Gastroesophageal sphincter (tissue), 3 donors: Measurements from ENCODE around the gene CBFB.

ENCODE experiments used
- EP300 ChIP-seq: sonication (generic); formaldehyde crosslinking; IDR thresholded peaks from one replicate; pipeline ENCODE4 v1.6.1; 2017; ENCODE audit warnings: antibody characterized with exemption, mild to moderate bottlenecking
- POLR2A ChIP-seq, 2 donors: fragments of 450-650 bp; IDR thresholded peaks; one replicate each; pipeline ENCODE4 v1.6.1; 2017; ENCODE audit warnings: antibody characterized with exemption in 2 of 2, mild to moderate bottlenecking in 2 of 2, moderate library complexity in 1 of 2
- POLR2AphosphoS5 ChIP-seq: sonication (generic); formaldehyde crosslinking; IDR thresholded peaks from one replicate; pipeline ENCODE4 v1.6.1; 2017; ENCODE audit warnings: antibody characterized with exemption
- TF ChIP-seq, protein P1 (sequence below), 4 experiments: fragments of 200-600 bp in 2 of 4; fragments of 450-650 bp in 2 of 4; sonication (generic) in 1 of 4; IDR thresholded peaks; one replicate each; pipeline ENCODE4 v1.5.1; 2017 to 2019; ENCODE audit warnings: antibody characterized with exemption in 4 of 4, mild to moderate bottlenecking in 2 of 4, moderate library complexity in 2 of 4

DNA sequence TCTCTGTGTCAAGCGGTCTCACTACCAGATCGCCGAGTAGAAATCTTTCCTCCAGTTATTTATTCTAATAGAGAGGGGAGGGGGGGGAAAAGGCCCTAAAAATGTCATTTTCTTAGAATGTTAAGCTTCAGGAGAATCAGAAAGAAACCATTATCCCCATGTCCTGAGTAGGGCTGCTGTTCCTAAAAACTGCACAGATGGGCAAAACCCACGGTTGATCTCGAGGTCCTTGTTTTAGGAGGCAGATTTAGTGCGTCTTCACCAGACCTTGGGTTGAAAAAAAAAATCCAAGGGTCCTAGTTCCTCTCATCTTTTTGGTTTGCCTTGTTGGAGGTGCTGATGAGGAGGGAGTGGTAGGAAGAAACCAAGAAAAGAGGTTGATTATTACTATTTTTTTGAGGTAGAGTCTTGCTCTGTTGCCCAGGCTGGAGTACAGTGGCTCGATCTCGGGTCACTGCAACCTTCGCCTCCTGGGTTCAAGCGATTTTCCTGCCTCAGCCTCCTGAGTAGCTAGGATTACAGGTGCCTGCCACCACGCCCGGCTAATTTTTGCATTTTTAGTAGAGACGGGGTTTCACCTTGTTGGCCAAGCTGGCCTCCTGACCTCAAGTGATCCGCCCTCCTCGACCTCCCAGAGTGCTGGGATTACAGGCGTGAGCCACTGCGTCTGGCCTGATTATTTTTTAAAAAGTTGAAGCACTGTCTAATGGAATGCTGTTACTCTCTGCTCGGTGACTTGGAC lies 1.4 kb downstream of the CBFB start:
- TF ChIP-seq, protein P1, sequence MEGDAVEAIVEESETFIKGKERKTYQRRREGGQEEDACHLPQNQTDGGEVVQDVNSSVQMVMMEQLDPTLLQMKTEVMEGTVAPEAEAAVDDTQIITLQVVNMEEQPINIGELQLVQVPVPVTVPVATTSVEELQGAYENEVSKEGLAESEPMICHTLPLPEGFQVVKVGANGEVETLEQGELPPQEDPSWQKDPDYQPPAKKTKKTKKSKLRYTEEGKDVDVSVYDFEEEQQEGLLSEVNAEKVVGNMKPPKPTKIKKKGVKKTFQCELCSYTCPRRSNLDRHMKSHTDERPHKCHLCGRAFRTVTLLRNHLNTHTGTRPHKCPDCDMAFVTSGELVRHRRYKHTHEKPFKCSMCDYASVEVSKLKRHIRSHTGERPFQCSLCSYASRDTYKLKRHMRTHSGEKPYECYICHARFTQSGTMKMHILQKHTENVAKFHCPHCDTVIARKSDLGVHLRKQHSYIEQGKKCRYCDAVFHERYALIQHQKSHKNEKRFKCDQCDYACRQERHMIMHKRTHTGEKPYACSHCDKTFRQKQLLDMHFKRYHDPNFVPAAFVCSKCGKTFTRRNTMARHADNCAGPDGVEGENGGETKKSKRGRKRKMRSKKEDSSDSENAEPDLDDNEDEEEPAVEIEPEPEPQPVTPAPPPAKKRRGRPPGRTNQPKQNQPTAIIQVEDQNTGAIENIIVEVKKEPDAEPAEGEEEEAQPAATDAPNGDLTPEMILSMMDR (IDR thresholded peaks at IDR 0.05): no peak
- TF ChIP-seq POLR2AphosphoS5 (no peak), POLR2A (IDR thresholded peaks at IDR 0.05) (no peak), EP300 (no peak)
